Measurements from ENCODE around the gene TEX264. TPM values are rescaled to one million over a fixed set of nuclear protein-coding genes. Genes with fewer than 3 reads are reported as not detected.

TEX264 gene
- total RNA-seq, 1 donor, result 56.1 TPM

DNA sequence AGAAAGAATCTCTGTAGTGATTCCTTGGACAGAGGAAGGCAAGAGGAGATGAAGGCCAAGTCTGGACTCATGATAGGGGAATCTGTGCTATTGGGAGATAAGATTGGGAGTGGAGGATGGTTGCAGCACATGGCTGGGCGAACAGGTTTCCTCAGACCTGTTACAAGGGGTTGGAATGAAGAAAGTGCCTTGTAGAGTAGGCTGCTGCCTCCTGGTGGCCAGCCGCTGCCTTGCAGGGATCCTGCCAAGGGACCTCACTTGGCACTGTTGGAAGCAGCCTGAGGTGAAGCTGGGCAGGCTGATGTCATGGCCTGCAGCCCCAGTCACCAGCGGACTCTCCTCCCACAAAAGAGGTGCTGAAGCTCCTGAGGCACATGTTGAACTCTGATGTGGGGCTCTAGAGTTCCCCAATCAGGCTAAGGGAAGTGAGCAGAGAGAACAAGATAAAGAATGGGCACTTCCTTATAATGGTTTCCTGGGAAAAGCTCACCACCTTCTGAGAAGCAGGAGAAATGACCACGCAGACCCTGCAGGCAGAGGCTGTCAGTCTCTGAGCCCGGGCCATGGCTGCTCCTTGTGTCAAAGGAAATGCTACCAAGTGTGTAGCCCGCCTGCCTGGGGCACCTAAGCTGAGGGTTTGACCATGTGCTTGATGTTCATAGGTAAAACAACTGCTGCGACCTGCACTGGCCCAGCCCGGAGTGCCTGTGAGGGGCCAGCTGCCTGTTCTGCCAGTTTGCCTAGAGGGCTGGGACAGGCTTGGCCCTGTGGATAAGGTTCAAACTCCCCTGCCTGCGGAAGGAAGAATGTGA lies 1.6 kb upstream of the TEX264 start:
- Histone ChIP-seq H3K4me2 (ENCODE audit: insufficient read depth, low read length) (no peak overlapping the region), H3K9me3 (ENCODE audit: low read depth, low read length) (no peaks in the 10 kb centered on the region), H3K27me3 (ENCODE audit: insufficient read depth, low read length) (no peaks in the 10 kb centered on the region), H3K4me1 (ENCODE audit: insufficient read depth, low read length) (peaks cover 19% of the 10 kb centered on the region), H3K27ac (ENCODE audit: low read depth, low read length) (no peak overlapping the region), H3K79me2 (ENCODE audit: insufficient read depth, low read length) (peaks cover 10% of the 10 kb centered on the region), H4K20me1 (ENCODE audit: insufficient read depth, low read length) (peaks cover 14% of the 10 kb centered on the region), H3K4me3 (ENCODE audit: insufficient read depth, low read length) (no peak overlapping the region), H2AFZ (ENCODE audit: low read length) (no peak overlapping the region), H3K36me3 (ENCODE audit: insufficient read depth, low read length) (no peaks in the 10 kb centered on the region)
- TF ChIP-seq, protein P1, sequence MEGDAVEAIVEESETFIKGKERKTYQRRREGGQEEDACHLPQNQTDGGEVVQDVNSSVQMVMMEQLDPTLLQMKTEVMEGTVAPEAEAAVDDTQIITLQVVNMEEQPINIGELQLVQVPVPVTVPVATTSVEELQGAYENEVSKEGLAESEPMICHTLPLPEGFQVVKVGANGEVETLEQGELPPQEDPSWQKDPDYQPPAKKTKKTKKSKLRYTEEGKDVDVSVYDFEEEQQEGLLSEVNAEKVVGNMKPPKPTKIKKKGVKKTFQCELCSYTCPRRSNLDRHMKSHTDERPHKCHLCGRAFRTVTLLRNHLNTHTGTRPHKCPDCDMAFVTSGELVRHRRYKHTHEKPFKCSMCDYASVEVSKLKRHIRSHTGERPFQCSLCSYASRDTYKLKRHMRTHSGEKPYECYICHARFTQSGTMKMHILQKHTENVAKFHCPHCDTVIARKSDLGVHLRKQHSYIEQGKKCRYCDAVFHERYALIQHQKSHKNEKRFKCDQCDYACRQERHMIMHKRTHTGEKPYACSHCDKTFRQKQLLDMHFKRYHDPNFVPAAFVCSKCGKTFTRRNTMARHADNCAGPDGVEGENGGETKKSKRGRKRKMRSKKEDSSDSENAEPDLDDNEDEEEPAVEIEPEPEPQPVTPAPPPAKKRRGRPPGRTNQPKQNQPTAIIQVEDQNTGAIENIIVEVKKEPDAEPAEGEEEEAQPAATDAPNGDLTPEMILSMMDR (IDR thresholded peaks at IDR 0.05; ENCODE audit: extremely low read depth, low read depth, low read length), result peak; percentile 99
- DNase-seq (ENCODE audit: insufficient read length, low spot score, missing footprints), result peak; percentile 97

DNA sequence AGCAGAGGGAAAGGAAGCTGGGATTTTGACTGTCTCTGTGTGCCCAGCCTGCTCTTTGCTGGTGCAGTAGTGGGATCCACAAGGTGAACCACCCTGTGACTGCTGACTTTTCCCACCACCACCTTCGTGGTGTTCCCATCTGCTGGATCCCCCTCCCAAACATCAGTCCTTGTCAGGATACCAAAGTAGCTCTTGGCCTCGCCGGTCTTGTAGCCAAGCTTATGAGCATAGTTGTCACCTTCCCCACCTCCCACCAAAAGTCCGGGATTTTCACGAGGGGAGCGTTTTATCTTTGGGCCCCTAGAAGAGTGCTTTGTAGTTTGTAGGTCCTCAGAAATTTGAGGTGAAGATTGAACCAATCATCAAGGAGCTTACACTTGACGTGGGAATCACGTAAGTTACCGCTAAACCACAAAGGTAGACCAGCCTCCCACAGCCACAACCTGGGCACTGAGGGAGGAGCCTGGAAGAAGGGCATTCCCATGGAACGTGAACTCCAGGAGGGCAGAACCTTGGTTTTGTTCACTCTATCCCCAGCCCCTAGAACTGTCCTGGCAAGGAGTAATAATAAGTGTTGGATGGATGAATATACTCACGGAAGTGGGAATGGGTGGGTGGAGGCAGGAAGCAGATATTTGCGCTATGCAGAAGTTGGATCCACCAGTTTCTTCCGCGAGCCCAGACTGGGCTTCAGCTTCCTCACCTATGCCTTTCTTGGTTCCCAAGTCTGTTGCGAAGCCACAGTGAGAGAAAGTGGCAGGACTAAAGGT lies 814 bp upstream of the TEX264 start:
- H3K27ac ChIP-seq (ENCODE audit: low read depth, low read length), result no peak overlapping the region
- no peaks in the 10 kb centered on the region for H3K9me3 ChIP-seq (ENCODE audit: low read depth, low read length)
- peak overlapping the region; percentile 91 for H3K4me2 ChIP-seq (ENCODE audit: insufficient read depth, low read length)
- TF ChIP-seq, protein P1 (IDR thresholded peaks at IDR 0.05; ENCODE audit: extremely low read depth, low read depth, low read length), result no peak
- H3K27me3 ChIP-seq (ENCODE audit: insufficient read depth, low read length), result no peaks in the 10 kb centered on the region
- peak overlapping the region; percentile 92 for H3K4me3 ChIP-seq (ENCODE audit: insufficient read depth, low read length)
- peaks cover 10% of the 10 kb centered on the region for H3K79me2 ChIP-seq (ENCODE audit: insufficient read depth, low read length)
- peaks cover 21% of the 10 kb centered on the region for H4K20me1 ChIP-seq (ENCODE audit: insufficient read depth, low read length)
- no peak overlapping the region for H2AFZ ChIP-seq (ENCODE audit: low read length)
- peaks cover 26% of the 10 kb centered on the region for H3K4me1 ChIP-seq (ENCODE audit: insufficient read depth, low read length)
- H3K36me3 ChIP-seq (ENCODE audit: insufficient read depth, low read length), result no peaks in the 10 kb centered on the region
- DNase-seq (ENCODE audit: insufficient read length, low spot score, missing footprints), result no peak

DNA sequence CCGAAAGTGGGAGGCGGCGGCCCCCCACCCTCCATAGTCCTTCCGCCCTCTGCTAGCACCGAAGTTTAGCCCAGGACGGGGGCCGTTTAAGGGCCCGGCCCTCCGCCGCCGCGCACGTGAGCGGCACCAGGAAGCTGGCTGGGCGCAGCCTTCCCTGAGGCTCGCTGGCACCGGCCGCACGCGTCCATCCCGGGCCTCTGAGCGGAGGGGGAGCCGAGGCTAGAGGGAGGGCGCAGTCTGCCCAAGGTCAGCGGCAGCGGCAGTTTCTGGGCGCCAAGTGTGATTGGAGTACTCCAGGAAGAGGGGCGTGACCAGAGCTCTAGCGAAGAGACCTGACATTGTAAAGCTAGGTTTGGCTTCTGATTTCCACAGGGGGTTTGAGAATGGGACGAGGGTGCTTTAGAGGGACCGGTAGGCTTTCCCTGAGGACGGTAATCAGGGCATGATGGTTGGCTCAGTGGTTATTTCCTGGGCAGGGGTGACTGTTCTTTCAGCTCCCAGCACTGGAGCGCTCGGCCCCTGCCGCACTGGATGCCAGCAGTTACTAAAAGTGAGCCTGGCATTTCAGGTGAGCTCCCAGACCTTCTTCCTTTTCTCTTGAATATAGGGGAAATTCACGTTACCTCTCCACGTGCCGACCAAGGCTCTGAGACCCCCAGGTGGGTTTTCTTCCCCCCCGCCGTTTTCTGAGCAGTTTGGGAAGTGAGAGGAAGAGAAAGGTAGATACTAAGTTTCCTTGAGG lies 853 bp downstream of the TEX264 start:
- H3K4me3 ChIP-seq (ENCODE audit: insufficient read depth, low read length), result peak overlapping the region; percentile 92
- peaks cover 29% of the 10 kb centered on the region for H4K20me1 ChIP-seq (ENCODE audit: insufficient read depth, low read length)
- H3K27me3 ChIP-seq (ENCODE audit: insufficient read depth, low read length), result no peaks in the 10 kb centered on the region
- H2AFZ ChIP-seq (ENCODE audit: low read length), result peak overlapping the region; percentile 79
- peaks cover 22% of the 10 kb centered on the region for H3K79me2 ChIP-seq (ENCODE audit: insufficient read depth, low read length)
- peak; percentile 98 for DNase-seq (ENCODE audit: insufficient read length, low spot score, missing footprints)
- H3K36me3 ChIP-seq (ENCODE audit: insufficient read depth, low read length), result peaks cover 3% of the 10 kb centered on the region
- peak overlapping the region; percentile 91 for H3K4me2 ChIP-seq (ENCODE audit: insufficient read depth, low read length)
- H3K4me1 ChIP-seq (ENCODE audit: insufficient read depth, low read length), result peaks cover 31% of the 10 kb centered on the region
- peak overlapping the region; percentile 54 for H3K27ac ChIP-seq (ENCODE audit: low read depth, low read length)
- TF ChIP-seq, protein P1 (IDR thresholded peaks at IDR 0.05; ENCODE audit: extremely low read depth, low read depth, low read length), result no peak
- H3K9me3 ChIP-seq (ENCODE audit: low read depth, low read length), result no peaks in the 10 kb centered on the region

Data from osteoblast (primary cell).